Psoas muscle (tissue), 8 donors: ENCODE data around the gene OR51E1. TPM values are rescaled to one million over a fixed set of nuclear protein-coding genes. Genes with fewer than 3 reads are reported as not detected.

ENCODE experiments used
- ATAC-seq, 4 donors: fragments of 200-7000 bp; cut with Tn5 transposase; one replicate each; pipeline ENCODE4 v1.9.1; 2020; ENCODE audit warnings: moderate library complexity in 3 of 4, mild to moderate bottlenecking in 2 of 4
- DNase-seq, 2 donors: peaks; one replicate each; pipeline ENCODE4 v3.0.0-alpha.2; 2020
- H3K27ac ChIP-seq: fragments of 200-600 bp; one replicate; pipeline ENCODE4 v1.8.0; 2022
- H3K27me3 ChIP-seq, 3 donors: fragments of 200-600 bp in 1 of 3; one replicate each; pipeline versions ENCODE4 v1.6.1 to v1.8.0; 2013 to 2022; ENCODE audit warnings: low read length in 2 of 3, mild to moderate bottlenecking in 2 of 3, moderate library complexity in 1 of 3; ENCODE audit not compliant: insufficient read depth in 3 of 3
- H3K36me3 ChIP-seq, 2 donors: fragments of 200-600 bp in 1 of 2; one replicate each; pipeline versions ENCODE4 v1.6.1 to v1.8.0; 2013 to 2022; ENCODE audit warnings: low read depth in 1 of 2, mild to moderate bottlenecking in 1 of 2, moderate library complexity in 1 of 2; ENCODE audit not compliant: insufficient read depth in 1 of 2
- H3K4me1 ChIP-seq: fragments of 200-600 bp; one replicate; pipeline ENCODE4 v1.8.0; 2022
- H3K4me3 ChIP-seq: fragments of 200-600 bp; one replicate; pipeline ENCODE4 v1.8.0; 2022; ENCODE audit warnings: mild to moderate bottlenecking
- H3K9me3 ChIP-seq: fragments of 200-600 bp; one replicate; pipeline ENCODE4 v1.8.0; 2022
- CTCF ChIP-seq: fragments of 200-600 bp; IDR thresholded peaks from one replicate; pipeline ENCODE4 v1.8.0; 2022; ENCODE audit warnings: antibody characterized with exemption
- WGBS, 3 donors: extraction: QIAGEN DNeasy Blood & Tissue Kit; methylation state at CpG; one replicate each; pipeline versions ENCODE4 v1.1.6 to v1.1.7; 2013; 5-methylcytosine and 5-hydroxymethylcytosine counted together
- intact Hi-C, 2 donors: fragments of 100-400 bp; cut with DNase I; formaldehyde crosslinking; loops; one replicate each; pipeline versions ENCODE4 v1.11.0 to v1.14.2; 2022
- polyA plus RNA-seq, 3 donors: library from polyadenylated mRNA; stranded (reverse); fragments of 200-250 nt; gene quantifications; one replicate each; pipeline ENCODE4 v1.2.3, GENCODE V29; 2013
- total RNA-seq, 4 donors: library from RNA; stranded (reverse); fragmentation: NEBNext Ultra II Directional in 2 of 4; extraction: Animal tissue kit (Norgen Biotek cat#: 25700) in 2 of 4; gene quantifications; one replicate each; pipeline versions ENCODE4 v1.2.1 to v1.2.4, GENCODE V29; 2021 to 2023
- donor health status: healthy with polysubstance abuse.
- donor health status: DM: no; HTN: no; CAD: no; lungs with moderate emphysema.
- donor health status: Bipolar disorder and iron deficiency.
- donor health status: healthy.
- donor health status: DM: yes; HTN: yes; CAD: no.
- donor health status: DM: no; HTN: no; CAD: no.
- donor health status: DM: no; HTN: no; CAD: no.
- donor health status: DM: yes; HTN: yes; CAD: no.

Gene OR51E1
- total and polyA plus RNA-seq, 7 donors, result 0.61 to 2.1 (median 0.77) TPM

- Histone ChIP-seq H3K27me3 (no peaks in the 10 kb centered on the region), H3K36me3 (peaks cover 3 to 22% of the 10 kb centered on the region in 2 donors), H3K4me3 (peak within 1 kb of the TSS; percentile 87), H3K27ac (peak within 1 kb of the TSS; percentile 90), H3K4me1 (peaks cover 11% of the 10 kb centered on the region), H3K9me3 (no peaks in the 10 kb centered on the region)
- 3 to 4% (median 4%) methylated on average over 41 to 43 of the region's 43 CpGs for WGBS, 3 donors
- DNase-seq, result peak; percentile 98
- peak; percentile 99 to 100 (median 100) for ATAC-seq
- intact Hi-C loops, result no loop called here
- no peak for TF ChIP-seq CTCF
These were observed 35.8 kb upstream of the OR51E1 start, which contains the start of gene TRIM68 for GRCh38 chr11:4607781-4608666. TSS of gene TRIM68 (minus strand) at chr11:4608231. CDS start at chr11:4605504, 2,727 bp downstream.

- DNase-seq (no peak), ATAC-seq (no peak)
- TF ChIP-seq CTCF, result no peak
- Histone ChIP-seq H3K27me3 (peaks cover 0 to 3% (median 0%) of the 10 kb centered on the region in 3 donors), H3K36me3 (no peaks in the 10 kb centered on the region), H3K27ac (no peak overlapping the region), H3K4me3 (peak overlapping the region; percentile 23), H3K9me3 (no peaks in the 10 kb centered on the region), H3K4me1 (peaks cover 11% of the 10 kb centered on the region)
- intact Hi-C loops, result no loop called here
- 19 to 27% (median 27%) methylated on average over 3 of the region's 3 CpGs for WGBS, 3 donors
These were observed 33.4 kb upstream of the OR51E1 start for GRCh38 chr11:4610258-4610935.

- DNase-seq (no peak), ATAC-seq (no peak)
- peaks cover 0 to 3% (median 0%) of the 10 kb centered on the region in 3 donors for H3K27me3 ChIP-seq
- TF ChIP-seq CTCF, result no peak
- whole genome bisulfite sequencing, 3 donors, result 78 to 88% (median 84%) methylated on average over 2 of the region's 2 CpGs
- no peak overlapping the region for H3K27ac ChIP-seq
- peaks cover 2% of the 10 kb centered on the region for H3K4me1 ChIP-seq
- H3K4me3 ChIP-seq, result no peak overlapping the region
- intact Hi-C loops, result no loop called here
- no peaks in the 10 kb centered on the region for H3K36me3 ChIP-seq
- no peaks in the 10 kb centered on the region for H3K9me3 ChIP-seq
These were observed 31.8 kb upstream of the OR51E1 start for GRCh38 chr11:4611986-4612385.

GRCh38 chr11:4615856-4616444 lies 27.8 kb upstream of the OR51E1 start:
- no peak for ATAC-seq

More at GRCh38 chr11:4615856-4616444, 27.8 kb upstream of the OR51E1 start:
- H3K27me3 ChIP-seq, result peaks cover 0 to 3% (median 0%) of the 10 kb centered on the region in 3 donors
- no peaks in the 10 kb centered on the region for H3K9me3 ChIP-seq
- H3K27ac ChIP-seq, result no peak overlapping the region
- DNase-seq, result no peak
- H3K4me3 ChIP-seq, result no peak overlapping the region
- TF ChIP-seq CTCF, result no peak
- intact Hi-C loops, result no loop called here
- no peaks in the 10 kb centered on the region for H3K4me1 ChIP-seq
- no peaks in the 10 kb centered on the region for H3K36me3 ChIP-seq
